K562 (cell line): ENCODE measurements around the gene SARS1. TPM values are rescaled to one million over a fixed set of nuclear protein-coding genes. Genes with fewer than 3 reads are reported as not detected.
A peak's percentile ranks its signal among the peaks of the same experiment; 100 is the strongest.

Experiments
- BDP1 ChIP-seq: IDR thresholded peaks from 3 replicates; pipeline ENCODE4 v1.6.1; 2011; ENCODE audit not compliant: insufficient read length, insufficient read depth
- CBFA2T3 ChIP-seq: fragments of 450-650 bp; IDR thresholded peaks from 2 replicates; pipeline ENCODE4 v1.6.1; 2017
- CHCHD3 ChIP-seq: fragments of 250-450 bp; sonication (Bioruptor Pico); IDR thresholded peaks from 2 replicates; pipeline ENCODE4 v2.1.2; 2022; ENCODE audit warnings: mild to moderate bottlenecking
- DNMT1 ChIP-seq: fragments of 450-650 bp; IDR thresholded peaks from 2 replicates; pipeline ENCODE4 v1.6.1; 2016; ENCODE audit warnings: antibody characterized with exemption, mild to moderate bottlenecking
- E2F4 ChIP-seq: sonication (generic); formaldehyde crosslinking; IDR thresholded peaks from 2 replicates; pipeline ENCODE4 v1.8.0; 2022; ENCODE audit warnings: mild to moderate bottlenecking, low read depth, missing genetic modification reagents
- FOXA3 ChIP-seq, 2 experiments: fragments of 450-650 bp in 1 of 2; sonication (generic) in 1 of 2; formaldehyde crosslinking; IDR thresholded peaks in 1 of 2; conservative IDR thresholded peaks in 1 of 2; 2 replicates each; pipeline versions ENCODE4 v1.4.0 to v1.8.0; 2020 to 2022; ENCODE audit warnings: mild to moderate bottlenecking in 2 of 2, missing genetic modification reagents in 1 of 2
- GTF2F1 ChIP-seq: IDR thresholded peaks from 2 replicates; pipeline ENCODE4 v1.6.1; 2011; ENCODE audit warnings: low read depth, low read length, improper control_type of control experiment
- HDAC3 ChIP-seq: fragments of 450-650 bp; IDR thresholded peaks from 2 replicates; pipeline ENCODE4 v1.6.1; 2018; ENCODE audit warnings: borderline replicate concordance, mild to moderate bottlenecking, moderate library complexity; ENCODE audit not compliant: partially characterized antibody
- HMBOX1 ChIP-seq: sonication (generic); IDR thresholded peaks from 2 replicates; pipeline ENCODE4 v1.6.1; 2016
- IRF2 ChIP-seq: sonication (generic); formaldehyde crosslinking; IDR thresholded peaks from 2 replicates; pipeline ENCODE4 v1.8.1; 2022; ENCODE audit warnings: mild to moderate bottlenecking, missing genetic modification reagents
- KLF1 ChIP-seq: fragments of 450-650 bp; IDR thresholded peaks from 2 replicates; pipeline ENCODE4 v1.6.1; 2016; ENCODE audit warnings: missing genetic modification characterization, missing compliant biosample characterization
- SREBF1 ChIP-seq: fragments of 150-350 bp; IDR thresholded peaks from 2 replicates; pipeline ENCODE4 v1.6.1; 2014; ENCODE audit warnings: antibody characterized with exemption, low read depth, low read length, borderline replicate concordance
- ZBTB11 ChIP-seq, 3 experiments: fragments of 200-800 bp in 1 of 3; fragments of 250-450 bp in 1 of 3; fragments of 450-650 bp in 1 of 3; sonication (Bioruptor Pico) in 1 of 3; sonication (Bioruptor generic) in 1 of 3; formaldehyde crosslinking in 1 of 3; IDR thresholded peaks; 2 replicates each; pipeline versions ENCODE4 v1.6.1 to v1.8.0; 2016 to 2022; ENCODE audit warnings: mild to moderate bottlenecking in 2 of 3, missing genetic modification characterization in 2 of 3, missing compliant biosample characterization in 1 of 3, moderate library complexity in 1 of 3
- ZC3H4 ChIP-seq: sonication (generic); formaldehyde crosslinking; IDR thresholded peaks from 2 replicates; pipeline ENCODE4 v1.9.0; 2021; ENCODE audit warnings: missing genetic modification reagents, borderline replicate concordance
- ZFP91 ChIP-seq: sonication (generic); formaldehyde crosslinking; IDR thresholded peaks from 2 replicates; pipeline ENCODE4 v1.8.0; 2022; ENCODE audit warnings: mild to moderate bottlenecking, missing genetic modification reagents
- ZNF3 ChIP-seq: fragments of 250-450 bp; sonication (Bioruptor Pico); IDR thresholded peaks from 2 replicates; pipeline ENCODE4 v1.5.0; 2021; ENCODE audit warnings: mild to moderate bottlenecking, moderate library complexity
- ZNF436 ChIP-seq: fragments of 250-450, 450-650 bp; sonication (Bioruptor Pico); formaldehyde crosslinking; IDR thresholded peaks from 2 replicates; pipeline ENCODE4 v1.7.0; 2020; ENCODE audit warnings: mild to moderate bottlenecking
- ZNF449 ChIP-seq: fragments of 250-450 bp; sonication (Bioruptor Pico); IDR thresholded peaks from 2 replicates; pipeline ENCODE4 v1.8.0; 2022; ENCODE audit warnings: moderate library complexity, mild to moderate bottlenecking, inconsistent platforms
- polyA plus RNA-seq, 8 experiments: library from polyadenylated mRNA; depleted of rRNA in 4 of 8; stranded (reverse) in 5 of 8; unstranded in 3 of 8; fragments of >200 nt; fragmentation: Nextera tagmentation in 2 of 8; fragmentation: Illumina TruSeq in 1 of 8; extraction: Ambion mirVana in 2 of 8; extraction: Trizol in 1 of 8; gene quantifications; 2 replicates each; pipeline versions ENCODE4 v1.2.1 to v1.2.3, GENCODE V29; 2011 to 2014; ENCODE audit warnings: inconsistent platforms in 1 of 8, missing spikeins in 1 of 8
- total RNA-seq, 7 experiments: library from RNA; depleted of rRNA in 6 of 7; stranded (reverse); fragments of >200 nt in 6 of 7; fragmentation: Illumina TruSeq in 2 of 7; extraction: Trizol in 2 of 7; gene quantifications; 2 replicates each; pipeline versions ENCODE4 v1.2.1 to v1.2.3, GENCODE V29; 2011 to 2021; ENCODE audit warnings: low replicate concordance in 1 of 7

The SARS1 gene
- total and polyA plus RNA-seq, 9 of the 15 experiments (the other 6 are each of a cell fraction or from before 2014, with no cell fraction given): 221 to 623 (median 254) TPM

DNA sequence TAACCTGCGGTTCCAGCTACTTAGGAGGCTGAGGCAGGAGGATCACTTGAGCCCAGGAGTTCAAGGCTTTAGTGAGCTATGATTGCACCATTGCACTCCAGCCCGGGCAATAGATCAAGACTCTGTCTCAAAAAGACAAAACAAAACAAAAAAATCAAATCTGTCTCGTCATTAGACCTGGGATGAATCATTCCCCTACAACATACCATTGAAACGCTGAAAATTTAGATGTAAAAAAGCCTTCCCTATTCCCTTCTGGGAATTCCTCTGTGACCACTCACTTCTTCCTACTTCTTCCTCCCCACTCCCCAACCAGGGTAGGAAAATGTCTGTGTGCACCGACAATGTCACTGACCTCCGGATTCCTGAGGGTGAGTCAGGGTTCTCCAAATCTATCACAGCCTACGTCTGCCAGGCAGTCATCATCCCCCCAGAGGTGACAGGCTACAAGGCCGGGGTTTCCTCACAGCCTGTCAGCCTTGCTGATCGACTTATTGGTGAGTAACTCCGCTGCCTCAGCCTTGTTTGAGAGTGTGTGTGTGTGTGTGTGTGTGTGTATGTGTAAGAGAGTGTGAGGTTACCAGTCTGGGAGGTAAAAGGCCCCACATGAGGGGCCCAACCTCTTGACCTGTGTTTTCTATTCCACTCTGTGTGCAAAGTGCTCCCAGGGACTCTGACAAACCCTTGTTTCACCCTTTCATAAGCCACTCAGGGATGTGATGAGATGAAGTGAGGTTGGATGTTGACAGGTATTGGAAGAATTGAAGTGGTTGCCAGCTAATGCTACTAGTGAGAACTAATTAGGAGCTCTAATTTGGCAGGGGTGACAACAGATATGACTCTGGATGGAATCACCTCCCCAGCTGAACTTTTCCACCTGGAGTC is 16.3 kb upstream of the SARS1 start (continued):
- TF ChIP-seq ZBTB11 (CRISPR knock-in tag; IDR thresholded peaks at IDR 0.05) (no peak), HMBOX1 (peak; percentile 2; the same call in 1 of the 2 replicates), BDP1 (no peak), KLF1 (tag) (no peak), ZNF3 (no peak), ZFP91 (no peak), CBFA2T3 (peak; percentile 71), HDAC3 (no peak), ZNF436 (CRISPR knock-in tag) (0 out of 2 replicates have a peak, but pooled peaks have one; percentile 13), DNMT1 (no peak), ZNF449 (no peak), IRF2 (CRISPR knock-in tag) (no peak), FOXA3 (CRISPR knock-in tag; conservative IDR thresholded peaks at IDR 0.05 in 1 of 2, IDR thresholded peaks at IDR 0.05 in 1 of 2) (peak in 1 of 2 experiments; percentile 43; a peak in 1 of 4 replicates), E2F4 (no peak), ZC3H4 (CRISPR knock-in tag) (no peak), GTF2F1 (no peak), SREBF1 (no peak), CHCHD3 (CRISPR knock-in tag) (no peak)
